ENCODE data around the gene ECI2.
A peak's percentile ranks its signal among the peaks of the same experiment; 100 is the strongest.
"Not testable (repeated sequence)": the region's sequence is repeated elsewhere in the genome, so short reads cannot be mapped to it uniquely, and the experiment has no call there.

The ECI2 gene

GRCh38 chr6:4138186-4138585 lies 2.8 kb upstream of the ECI2 start:
- DNase-seq, result no peak

GRCh38 chr6:4136354-4136831 lies 1.0 kb upstream of the ECI2 start:
- DNase-seq, result no peak

- peak; percentile 85 to 92 for DNase-seq
Observed at GRCh38 chr6:4135665-4136353, 434 bp upstream of the ECI2 start.

GRCh38 chr6:4133941-4134838 lies 1.2 kb downstream of the ECI2 start:
- DNase-seq, result peak in 1 of 2 donors; percentile 5

- no peak for DNase-seq
Observed at GRCh38 chr6:4130357-4130987, 4.9 kb downstream of the ECI2 start.

GRCh38 chr6:4129446-4129845 lies 5.9 kb downstream of the ECI2 start:
- DNase-seq, result no peak

- DNase-seq, result no peak
Observed at GRCh38 chr6:4128748-4129147, 6.6 kb downstream of the ECI2 start.

- no peak for DNase-seq
Observed at GRCh38 chr6:4128072-4128471, 7.3 kb downstream of the ECI2 start.

- no peak for DNase-seq
Observed at GRCh38 chr6:4125933-4126864, 9.2 kb downstream of the ECI2 start.

GRCh38 chr6:4125500-4125899 lies 9.9 kb downstream of the ECI2 start:
- DNase-seq, result no peak

- DNase-seq, result no peak
Observed at GRCh38 chr6:4124351-4124750, 11.0 kb downstream of the ECI2 start.

- DNase-seq, result no peak
Observed at GRCh38 chr6:4115741-4116140, 19.6 kb downstream of the ECI2 start.

GRCh38 chr6:4114123-4114522 lies 21.3 kb downstream of the ECI2 start:
- no peak for DNase-seq

GRCh38 chr6:4113649-4114048 lies 21.7 kb downstream of the ECI2 start:
- no peak for DNase-seq

- DNase-seq, result no peak
Observed at GRCh38 chr6:4112366-4112765, 23.0 kb downstream of the ECI2 start.

- DNase-seq, result not testable (repeated sequence)
Observed at GRCh38 chr6:4109363-4109815, 26.0 kb downstream of the ECI2 start.

- DNase-seq, result no peak
Observed at GRCh38 chr6:4108561-4109093, 26.7 kb downstream of the ECI2 start.

GRCh38 chr6:4107873-4108272 lies 27.5 kb downstream of the ECI2 start:
- DNase-seq, result no peak

GRCh38 chr6:4105980-4106536 lies 29.3 kb downstream of the ECI2 start:
- DNase-seq, result no peak

GRCh38 chr6:4103929-4104328 lies 31.4 kb downstream of the ECI2 start:
- DNase-seq, result no peak

- no peak for DNase-seq
Observed at GRCh38 chr6:4102687-4103244, 32.6 kb downstream of the ECI2 start.

All from inflammatory macrophage treated with lipopolysaccharide for 1 hour (primary cell).